SK-N-SH (cell line): ENCODE measurements around the gene ARID1B.

Experiments used
- CHD2 ChIP-seq: fragments of 150-350 bp; IDR thresholded peaks from 2 replicates; pipeline ENCODE4 v1.6.1; 2018; ENCODE audit warnings: low read length; ENCODE audit not compliant: partially characterized antibody
- CTCF ChIP-seq: fragments of 200-600 bp; sonication (generic); IDR thresholded peaks from 2 replicates; pipeline ENCODE4 v1.6.1; 2017; ENCODE audit warnings: antibody characterized with exemption, mild to moderate bottlenecking, moderate library complexity
- EP300 ChIP-seq, 2 experiments: IDR thresholded peaks; 2 replicates each; pipeline versions ENCODE4 v1.4.0 to v1.6.1; 2012; ENCODE audit warnings: borderline replicate concordance in 1 of 2, low read depth in 1 of 2, low read length in 1 of 2
- FOXM1 ChIP-seq: IDR thresholded peaks from 2 replicates; pipeline ENCODE4 v1.4.0; 2012; ENCODE audit warnings: low read depth, mild to moderate bottlenecking
- JUND ChIP-seq: IDR thresholded peaks from 2 replicates; pipeline ENCODE4 v1.4.0; 2012
- POLR2AphosphoS5 ChIP-seq: IDR thresholded peaks from 2 replicates; pipeline ENCODE4 v1.6.1; 2012; ENCODE audit warnings: low read depth, low read length
- TCF12 ChIP-seq: IDR thresholded peaks from 2 replicates; pipeline ENCODE4 v1.4.0; 2012
- USF2 ChIP-seq: fragments of 150-350 bp; IDR thresholded peaks from 2 replicates; pipeline ENCODE4 v1.6.1; 2017; ENCODE audit warnings: antibody characterized with exemption, low read length, low read depth, borderline replicate concordance

GRCh38 chr6:156790711-156791319, 13.6 kb downstream of the ARID1B start:
- TF ChIP-seq EP300 (IDR thresholded peaks at IDR 0.05; ENCODE audit: borderline replicate concordance in 1 of 2, low read depth in 1 of 2, low read length in 1 of 2) (no peak), POLR2AphosphoS5 (no peak), JUND (no peak), CTCF (no peak), FOXM1 (no peak), CHD2 (no peak), TCF12 (no peak), USF2 (no peak)
